GM12891 (cell line): ENCODE results near the gene ZNF385B.

Source experiments
- DNase-seq: peaks from one replicate; pipeline ENCODE4 v3.0.0; 2011; ENCODE audit warnings: low spot score; ENCODE audit not compliant: insufficient read length
- FAIRE-seq: peaks from 2 replicates; lab custom pipeline; 2011; peaks lifted over from hg19 to GRCh38; lab: Jason Lieb, UNC
- PAX5 ChIP-seq: IDR thresholded peaks from 2 replicates; pipeline ENCODE4 v1.6.1; 2011; ENCODE audit warnings: low read length, moderate library complexity, mild to moderate bottlenecking; ENCODE audit not compliant: insufficient read depth, severe bottlenecking
- POLR2A ChIP-seq: IDR thresholded peaks from 2 replicates; pipeline ENCODE4 v1.6.1; 2011; ENCODE audit warnings: low read depth, low read length, control low read depth
- POLR2AphosphoS5 ChIP-seq: IDR thresholded peaks from 2 replicates; pipeline ENCODE4 v1.6.1; 2011; ENCODE audit warnings: low read depth, low read length, control low read depth
- POU2F2 ChIP-seq: IDR thresholded peaks from 2 replicates; pipeline ENCODE4 v1.6.1; 2011; ENCODE audit warnings: low read depth, mild to moderate bottlenecking, control low read depth, low read length, moderate library complexity
- SPI1 ChIP-seq: IDR thresholded peaks from 2 replicates; pipeline ENCODE4 v1.6.1; 2011; ENCODE audit warnings: low read depth, low read length, control low read depth
- TAF1 ChIP-seq: IDR thresholded peaks from 2 replicates; pipeline ENCODE4 v1.6.1; 2011; ENCODE audit warnings: low read depth, low read length, control low read depth

Gene ZNF385B

GRCh38 chr2:179558010-179558934, 303.1 kb downstream of the ZNF385B start:
- DNase-seq (no peak), FAIRE-seq (no peak)
- TF ChIP-seq SPI1 (no peak), POLR2A (no peak), PAX5 (no peak), POLR2AphosphoS5 (no peak), POU2F2 (no peak), TAF1 (no peak)

GRCh38 chr2:179556425-179556824, 305.0 kb downstream of the ZNF385B start:
- FAIRE-seq: no peak
- DNase-seq: no peak

DNA sequence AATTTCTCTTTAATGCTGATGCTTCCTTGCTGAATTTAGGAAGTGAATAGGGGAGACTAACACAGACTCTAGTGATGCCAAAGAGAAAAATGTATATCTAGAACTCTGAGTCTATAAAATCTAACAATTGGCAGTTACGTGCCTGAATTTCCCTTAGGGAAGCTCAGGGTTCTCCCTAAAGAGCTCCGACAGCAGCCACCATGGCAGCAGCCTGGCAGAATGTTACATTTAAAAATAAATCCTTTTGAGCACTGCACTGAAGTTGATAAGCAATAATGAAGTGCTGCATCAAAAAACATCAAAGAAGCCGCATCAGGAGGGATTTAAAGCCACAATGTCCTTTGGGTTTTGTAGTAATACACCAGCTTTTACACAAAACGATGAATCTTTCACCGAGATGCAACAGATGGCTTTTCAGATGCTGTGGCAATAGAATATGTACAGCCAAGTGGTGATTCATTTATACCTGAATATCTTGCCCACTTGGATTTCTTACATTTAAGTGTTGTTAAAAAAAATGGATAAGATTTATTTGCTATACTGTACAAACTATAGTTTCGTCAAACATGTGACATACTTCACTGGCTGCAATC, 305.6 kb downstream of the ZNF385B start:
- DNase-seq: no peak
- FAIRE-seq: no peak
- TF ChIP-seq POU2F2: no peak
- TF ChIP-seq PAX5: no peak
- TF ChIP-seq SPI1: no peak
- TF ChIP-seq POLR2A: no peak
- no peak for TF ChIP-seq TAF1
- TF ChIP-seq POLR2AphosphoS5: no peak

More at GRCh38 chr2:179556425-179556824, 305.0 kb downstream of the ZNF385B start:
- TF ChIP-seq TAF1 (no peak), POLR2AphosphoS5 (no peak), PAX5 (no peak), SPI1 (no peak), POU2F2 (no peak), POLR2A (no peak)

- FAIRE-seq: no peak
- DNase-seq: no peak
- no peak for TF ChIP-seq SPI1
- no peak for TF ChIP-seq POLR2AphosphoS5
These were observed 306.6 kb downstream of the ZNF385B start for GRCh38 chr2:179554639-179555386.

GRCh38 chr2:179553382-179553781, 308.0 kb downstream of the ZNF385B start:
- no peak for FAIRE-seq
- no peak for DNase-seq
- no peak for TF ChIP-seq POLR2A
- no peak for TF ChIP-seq PAX5
- TF ChIP-seq POU2F2: no peak
- TF ChIP-seq POLR2AphosphoS5: no peak
- TF ChIP-seq SPI1: no peak
- no peak for TF ChIP-seq TAF1

GRCh38 chr2:179551539-179552045, 309.8 kb downstream of the ZNF385B start:
- no peak for DNase-seq
- no peak for FAIRE-seq
- TF ChIP-seq POLR2A (no peak), TAF1 (no peak), PAX5 (no peak), POLR2AphosphoS5 (no peak), POU2F2 (no peak)

DNA sequence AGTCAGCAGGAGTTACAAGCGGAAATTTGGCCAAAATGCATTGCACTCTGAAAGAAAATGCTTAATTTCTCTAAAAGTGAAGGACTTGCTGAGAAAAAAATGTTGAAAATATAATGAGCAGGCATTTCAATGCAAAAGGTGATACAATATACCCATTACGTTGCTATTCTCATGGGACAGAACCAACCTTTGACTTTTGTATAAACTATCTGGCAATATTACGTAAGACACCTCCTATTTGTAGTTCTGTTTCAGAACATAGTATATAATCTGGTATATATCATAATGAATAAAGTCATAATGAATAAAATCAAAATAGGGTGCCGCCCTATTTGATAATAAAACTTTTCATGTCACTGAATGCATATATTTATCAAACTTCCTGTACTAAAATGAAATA, 310.6 kb downstream of the ZNF385B start:
- FAIRE-seq (no peak), DNase-seq (no peak)
- TF ChIP-seq PAX5: no peak
- TF ChIP-seq POU2F2: no peak
- no peak for TF ChIP-seq SPI1
- TF ChIP-seq POLR2AphosphoS5: no peak
- no peak for TF ChIP-seq TAF1
- no peak for TF ChIP-seq POLR2A

GRCh38 chr2:179550214-179550613, 311.2 kb downstream of the ZNF385B start:
- DNase-seq (no peak), FAIRE-seq (no peak)
- no peak for TF ChIP-seq TAF1
- TF ChIP-seq POLR2AphosphoS5: no peak
- TF ChIP-seq SPI1: no peak
- no peak for TF ChIP-seq PAX5
- no peak for TF ChIP-seq POU2F2
- TF ChIP-seq POLR2A: no peak

DNA sequence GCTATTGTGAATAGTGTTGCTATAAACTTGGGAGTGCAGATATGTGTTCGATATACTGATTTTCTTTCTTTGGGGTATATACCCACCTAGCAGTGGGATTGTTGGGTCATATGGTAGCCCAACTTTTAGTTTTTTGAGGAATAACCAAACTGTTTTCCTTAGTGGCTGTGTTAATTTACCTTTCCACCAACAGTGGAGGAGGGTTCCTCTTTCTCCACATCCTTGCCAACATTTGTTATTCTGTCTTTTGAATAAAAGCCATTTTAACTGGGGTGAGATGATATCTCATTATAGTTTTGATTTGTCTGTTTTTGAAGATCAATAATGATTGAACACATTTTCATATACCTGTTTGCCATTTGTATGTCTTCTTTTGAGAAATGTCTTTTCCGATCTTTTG, 314.8 kb downstream of the ZNF385B start:
- FAIRE-seq (no peak), DNase-seq (no peak)
- no peak for TF ChIP-seq POLR2A
- TF ChIP-seq POU2F2: no peak
- no peak for TF ChIP-seq PAX5
- TF ChIP-seq SPI1: no peak
- TF ChIP-seq TAF1: no peak
- no peak for TF ChIP-seq POLR2AphosphoS5

GRCh38 chr2:179545024-179545423, 316.4 kb downstream of the ZNF385B start:
- TF ChIP-seq SPI1 (no peak), POU2F2 (no peak), POLR2AphosphoS5 (no peak), PAX5 (no peak), TAF1 (no peak), POLR2A (no peak)
- FAIRE-seq (no peak), DNase-seq (no peak)
